Activated T-cell treated with anti-CD3 and anti-CD28 coated beads, Interleukin-2, amount 50 U/mL, for 72 hours (primary cell): ENCODE measurements around the gene SH3RF3. TPM values are rescaled to one million over a fixed set of nuclear protein-coding genes. Genes with fewer than 3 reads are reported as not detected.

ENCODE experiments used
- ATAC-seq, 2 donors: fragments of 150-1000 bp; cut with Tn5 transposase; replicated peaks in 1 of 2; 2 replicates each; pipeline ENCODE4 v1.10.0; 2021; ENCODE audit warnings: moderate library complexity in 2 of 2, mild to moderate bottlenecking in 1 of 2
- DNase-seq, 2 donors: peaks; one replicate each; pipeline ENCODE4 v3.0.0; 2021 to 2022; ENCODE audit warnings: mixed read lengths in 1 of 2
- H3K27ac Mint-ChIP-seq: one replicate; pipeline ENCODE4 v1.8.0; 2022; ENCODE audit warnings: mild to moderate bottlenecking, moderate library complexity, mixed read lengths
- H3K27me3 Mint-ChIP-seq: one replicate; pipeline ENCODE4 v1.8.0; 2022; ENCODE audit warnings: low read depth, mixed read lengths
- H3K36me3 Mint-ChIP-seq, 2 donors: one replicate each; pipeline ENCODE4 v1.8.0; 2022; ENCODE audit warnings: mixed read lengths in 2 of 2, mild to moderate bottlenecking in 1 of 2; ENCODE audit not compliant: insufficient read depth in 2 of 2
- H3K4me1 Mint-ChIP-seq: one replicate; pipeline ENCODE4 v1.8.0; 2022; ENCODE audit warnings: low read depth, mixed read lengths
- H3K4me3 Mint-ChIP-seq, 2 donors: one replicate each; pipeline ENCODE4 v1.8.0; 2022; ENCODE audit warnings: mild to moderate bottlenecking in 2 of 2, mixed read lengths in 2 of 2, moderate library complexity in 2 of 2
- H3K9me3 Mint-ChIP-seq, 2 donors: one replicate each; pipeline ENCODE4 v1.8.0; 2022; ENCODE audit warnings: mixed read lengths in 2 of 2
- total RNA-seq, 2 donors: library from RNA; stranded (reverse); gene quantifications; one replicate each; pipeline ENCODE4 v1.2.3, GENCODE V29; 2022

SH3RF3 gene
- total RNA-seq, 2 donors from 2014 or later: 1.0 to 1.2 TPM

DNA sequence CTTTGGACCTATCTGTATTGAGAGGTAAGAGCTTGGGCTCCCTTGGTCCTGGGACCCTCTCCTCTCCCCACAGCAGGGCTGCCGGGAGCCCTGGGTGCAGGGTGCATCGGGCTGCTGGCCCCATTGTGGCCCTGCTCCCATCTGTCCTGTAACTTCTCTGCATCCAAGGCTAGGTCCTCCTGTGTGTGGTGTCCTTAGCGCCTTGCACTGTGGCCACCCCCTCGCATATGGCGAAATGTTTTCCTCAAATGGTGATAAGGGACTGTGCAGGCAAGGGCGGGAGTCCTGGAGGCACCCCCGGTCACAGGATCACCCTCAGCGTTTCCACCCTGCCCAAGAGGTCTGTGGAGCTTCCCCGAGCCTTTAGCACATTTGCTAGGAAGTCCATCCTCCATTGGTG is 208.2 kb downstream of the SH3RF3 start:
- H3K36me3 Mint-ChIP-seq: no peaks in the 10 kb centered on the region
- peaks cover 38% of the 10 kb centered on the region for H3K4me1 Mint-ChIP-seq
- no peak overlapping the region for H3K27ac Mint-ChIP-seq
- no peak for ATAC-seq
- peaks cover 16% of the 10 kb centered on the region for H3K27me3 Mint-ChIP-seq
- no peak overlapping the region for H3K4me3 Mint-ChIP-seq
- H3K9me3 Mint-ChIP-seq: no peaks in the 10 kb centered on the region
- no peak for DNase-seq

DNA sequence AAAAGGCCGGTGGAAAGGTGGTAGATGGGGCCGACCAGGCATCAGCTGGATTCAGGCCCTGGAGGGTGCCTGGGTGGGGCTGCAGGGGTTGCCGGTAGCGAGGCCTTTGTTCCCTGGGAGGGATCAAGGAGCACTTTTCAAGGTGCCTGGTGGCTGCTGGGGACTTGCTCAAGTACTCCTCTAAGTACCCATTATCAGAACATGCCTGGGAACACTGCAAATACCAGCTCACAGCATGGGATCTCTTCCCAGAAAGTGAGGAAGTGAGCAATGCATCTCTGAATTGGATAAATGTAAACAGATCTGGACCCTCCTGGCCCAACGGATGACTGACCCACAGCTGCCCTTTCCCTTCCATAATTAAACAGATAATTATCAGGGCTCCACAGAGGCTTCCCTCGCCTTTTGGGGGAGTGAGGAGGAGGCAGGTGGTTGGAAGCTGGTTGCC is 210.5 kb downstream of the SH3RF3 start:
- DNase-seq (no peak), ATAC-seq (no peak)
- Mint-ChIP-seq H3K27me3 (peaks cover 16% of the 10 kb centered on the region), H3K4me3 (no peak overlapping the region), H3K4me1 (peaks cover 28% of the 10 kb centered on the region), H3K36me3 (no peaks in the 10 kb centered on the region), H3K27ac (no peak overlapping the region), H3K9me3 (no peaks in the 10 kb centered on the region)

- Mint-ChIP-seq H3K27me3 (peaks cover 11% of the 10 kb centered on the region), H3K36me3 (no peaks in the 10 kb centered on the region)
Observed at GRCh38 chr2:109340381-109340780, 211.4 kb downstream of the SH3RF3 start.

DNA sequence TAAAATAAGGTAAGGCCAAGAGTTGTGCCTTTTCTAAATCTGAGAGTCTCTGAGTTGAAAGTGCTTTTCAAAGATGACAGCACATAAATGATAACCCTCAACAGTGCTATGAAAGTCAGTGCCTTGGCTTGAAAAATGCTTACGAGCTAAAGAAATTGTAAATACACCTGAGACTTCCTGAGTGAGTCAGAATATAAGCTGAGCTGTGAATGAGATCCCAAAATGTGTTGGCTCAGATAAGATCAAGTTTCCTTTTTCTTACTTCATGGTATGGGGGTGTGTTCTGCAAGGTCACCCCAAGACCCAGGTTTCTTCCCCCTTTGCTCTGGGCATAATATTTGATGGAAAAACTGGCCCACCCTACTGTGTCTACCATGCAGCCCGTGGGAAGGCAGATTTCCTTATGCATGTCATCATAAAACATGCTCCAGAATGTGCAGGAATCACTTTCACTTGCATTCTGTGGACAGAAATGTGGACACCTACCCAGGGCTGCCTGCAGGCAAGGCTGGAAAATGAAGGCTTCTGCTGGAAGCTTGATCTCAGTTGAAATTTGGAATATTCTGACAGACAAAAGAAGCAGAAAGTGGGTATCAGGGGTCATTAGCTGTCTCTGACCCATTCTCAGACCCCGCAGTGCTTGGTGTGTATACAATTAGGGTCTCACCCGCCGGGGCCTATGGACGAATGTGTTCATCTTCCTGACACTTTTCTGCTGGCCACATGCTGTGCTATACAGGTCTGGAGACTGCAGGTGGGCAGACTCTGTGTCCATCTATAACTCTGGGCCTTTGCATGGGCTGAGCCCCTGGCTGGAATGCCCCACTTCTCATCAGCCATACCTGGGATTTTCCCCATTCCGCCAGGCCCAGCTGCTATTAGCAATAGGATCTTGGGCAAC is 212.6 kb downstream of the SH3RF3 start:
- Mint-ChIP-seq H3K4me3 (no peak overlapping the region), H3K27ac (no peak overlapping the region), H3K9me3 (no peaks in the 10 kb centered on the region), H3K4me1 (peaks cover 11% of the 10 kb centered on the region), H3K36me3 (no peaks in the 10 kb centered on the region), H3K27me3 (peaks cover 6% of the 10 kb centered on the region)
- DNase-seq: no peak
- ATAC-seq: peak; percentile 45 to 53

More at GRCh38 chr2:109340381-109340780, 211.4 kb downstream of the SH3RF3 start:
- no peak for ATAC-seq
- Mint-ChIP-seq H3K4me1 (peaks cover 20% of the 10 kb centered on the region), H3K4me3 (no peak overlapping the region), H3K27ac (no peak overlapping the region), H3K9me3 (no peaks in the 10 kb centered on the region)
- DNase-seq: no peak

DNA sequence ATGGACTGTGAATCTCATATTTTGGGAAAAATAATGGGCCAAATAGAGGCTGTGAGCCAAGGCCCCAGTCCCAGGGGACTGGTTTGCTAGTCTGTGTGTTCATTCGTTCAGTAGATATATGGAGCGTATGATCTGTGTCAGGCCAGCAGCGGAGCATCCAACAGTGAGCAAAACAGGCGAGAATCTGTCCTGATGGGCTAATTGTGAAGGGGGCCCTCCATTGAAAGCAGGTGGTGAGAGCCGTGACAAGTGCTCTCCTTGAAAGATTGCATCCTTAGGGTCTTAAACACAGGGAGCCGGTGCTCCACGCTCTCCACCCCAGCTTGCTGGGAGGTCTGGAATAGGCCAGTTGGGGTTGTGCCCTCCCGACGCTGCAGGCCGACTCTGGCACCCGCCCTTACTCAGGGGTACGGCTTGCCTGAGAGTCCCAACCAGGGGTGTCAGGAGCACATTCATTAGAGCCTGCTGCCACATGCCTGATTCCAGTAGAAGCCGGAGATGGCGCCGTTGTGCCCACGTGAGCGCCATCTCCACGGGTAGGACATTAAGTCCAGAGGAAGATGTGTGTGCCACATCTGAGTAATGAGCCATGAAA is 213.3 kb downstream of the SH3RF3 start:
- ATAC-seq: no peak
- H3K36me3 Mint-ChIP-seq: no peaks in the 10 kb centered on the region
- no peak overlapping the region for H3K27ac Mint-ChIP-seq
- no peaks in the 10 kb centered on the region for H3K9me3 Mint-ChIP-seq
- DNase-seq: no peak
- H3K4me1 Mint-ChIP-seq: peaks cover 11% of the 10 kb centered on the region
- H3K4me3 Mint-ChIP-seq: no peak overlapping the region
- H3K27me3 Mint-ChIP-seq: peaks cover 6% of the 10 kb centered on the region

GRCh38 chr2:109342930-109343329 is 213.9 kb downstream of the SH3RF3 start:
- no peaks in the 10 kb centered on the region for H3K36me3 Mint-ChIP-seq
- H3K9me3 Mint-ChIP-seq: no peaks in the 10 kb centered on the region
- no peak overlapping the region for H3K4me3 Mint-ChIP-seq
- no peak for ATAC-seq
- no peak for DNase-seq
- peaks cover 4% of the 10 kb centered on the region for H3K27me3 Mint-ChIP-seq
- H3K4me1 Mint-ChIP-seq: peaks cover 14% of the 10 kb centered on the region
- no peak overlapping the region for H3K27ac Mint-ChIP-seq

- Mint-ChIP-seq H3K27ac (no peak overlapping the region), H3K4me3 (no peak overlapping the region), H3K36me3 (no peaks in the 10 kb centered on the region), H3K9me3 (no peaks in the 10 kb centered on the region), H3K4me1 (peaks cover 19% of the 10 kb centered on the region), H3K27me3 (no peaks in the 10 kb centered on the region)
- no peak for ATAC-seq
- DNase-seq: no peak
Observed at GRCh38 chr2:109343460-109343859, 214.5 kb downstream of the SH3RF3 start.

- H3K27ac Mint-ChIP-seq: no peak overlapping the region
Observed at GRCh38 chr2:109344270-109344805, 215.3 kb downstream of the SH3RF3 start.

GRCh38 chr2:109345091-109345490 is 216.1 kb downstream of the SH3RF3 start:
- Mint-ChIP-seq H3K36me3 (no peaks in the 10 kb centered on the region), H3K4me3 (no peak overlapping the region), H3K27me3 (no peaks in the 10 kb centered on the region), H3K9me3 (no peaks in the 10 kb centered on the region), H3K4me1 (peaks cover 36% of the 10 kb centered on the region), H3K27ac (no peak overlapping the region)
- DNase-seq (no peak), ATAC-seq (no peak)

More at GRCh38 chr2:109344270-109344805, 215.3 kb downstream of the SH3RF3 start:
- no peak for ATAC-seq
- H3K4me1 Mint-ChIP-seq: peaks cover 28% of the 10 kb centered on the region
- no peak for DNase-seq
- no peaks in the 10 kb centered on the region for H3K27me3 Mint-ChIP-seq
- no peaks in the 10 kb centered on the region for H3K36me3 Mint-ChIP-seq
- no peaks in the 10 kb centered on the region for H3K9me3 Mint-ChIP-seq
- no peak overlapping the region for H3K4me3 Mint-ChIP-seq

DNA sequence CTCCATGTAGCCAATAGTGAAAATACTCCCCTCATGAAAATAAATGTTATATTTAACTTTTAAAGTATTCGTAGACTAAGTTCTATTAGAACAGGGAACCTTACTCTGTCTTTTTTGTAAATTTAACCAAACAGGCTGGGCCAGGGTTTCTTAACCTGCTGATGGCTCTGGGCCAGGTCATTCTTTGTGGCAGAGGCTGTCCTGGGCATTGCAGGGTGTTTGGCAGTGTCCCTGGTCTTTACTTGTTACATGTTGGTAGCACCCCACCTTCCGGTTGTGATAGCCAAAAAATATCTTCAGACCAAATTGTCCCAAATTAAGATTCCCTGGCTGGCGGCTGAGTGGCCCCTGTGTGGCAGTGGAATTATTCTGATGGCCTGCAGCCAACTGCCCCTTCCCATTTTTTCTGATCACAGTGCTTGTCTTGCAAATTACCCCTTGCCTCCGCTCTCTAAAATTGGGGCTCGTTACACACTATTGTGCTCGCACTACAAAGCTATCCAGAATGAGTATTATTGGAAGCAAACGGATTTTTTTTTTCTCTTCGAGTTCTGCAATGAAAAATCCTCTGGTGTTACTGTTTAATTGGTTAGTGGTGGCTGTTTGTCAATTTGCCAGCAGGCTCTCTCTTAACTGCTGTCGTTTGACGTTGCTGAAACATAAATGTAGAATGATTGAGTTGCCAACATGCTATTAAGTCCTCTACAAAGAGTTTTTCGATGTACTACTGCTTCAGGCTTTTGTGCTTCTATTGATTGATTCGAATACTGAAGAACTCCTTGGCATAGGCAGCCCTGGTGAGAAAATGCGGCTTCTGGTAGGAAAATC is 216.9 kb downstream of the SH3RF3 start:
- no peak for DNase-seq
- Mint-ChIP-seq H3K27me3 (no peaks in the 10 kb centered on the region), H3K36me3 (no peaks in the 10 kb centered on the region), H3K27ac (no peak overlapping the region), H3K9me3 (no peaks in the 10 kb centered on the region), H3K4me1 (peaks cover 41% of the 10 kb centered on the region), H3K4me3 (no peak overlapping the region)
- ATAC-seq: no peak

GRCh38 chr2:109346601-109347228 is 217.7 kb downstream of the SH3RF3 start:
- Mint-ChIP-seq H3K4me1 (peaks cover 41% of the 10 kb centered on the region), H3K27me3 (no peaks in the 10 kb centered on the region), H3K36me3 (no peaks in the 10 kb centered on the region), H3K9me3 (no peaks in the 10 kb centered on the region), H3K27ac (no peak overlapping the region), H3K4me3 (no peak overlapping the region)
- ATAC-seq (no peak), DNase-seq (no peak)

- Mint-ChIP-seq H3K27ac (no peak overlapping the region), H3K9me3 (no peaks in the 10 kb centered on the region), H3K4me3 (no peak overlapping the region), H3K27me3 (no peaks in the 10 kb centered on the region), H3K36me3 (no peaks in the 10 kb centered on the region), H3K4me1 (peaks cover 42% of the 10 kb centered on the region)
- ATAC-seq: no peak
- DNase-seq: no peak
Observed at GRCh38 chr2:109347626-109348025, 218.6 kb downstream of the SH3RF3 start.
